HG02885 (cell line): Measurements from ENCODE around the gene RAD51B.

Experiments
- ATAC-seq: cut with Tn5 transposase; IDR thresholded peaks from one replicate; pipeline ENCODE4 v1.9.1; 2021; ENCODE audit warnings: mild to moderate bottlenecking; ENCODE audit not compliant: unreplicated experiment, poor library complexity

Gene RAD51B

DNA sequence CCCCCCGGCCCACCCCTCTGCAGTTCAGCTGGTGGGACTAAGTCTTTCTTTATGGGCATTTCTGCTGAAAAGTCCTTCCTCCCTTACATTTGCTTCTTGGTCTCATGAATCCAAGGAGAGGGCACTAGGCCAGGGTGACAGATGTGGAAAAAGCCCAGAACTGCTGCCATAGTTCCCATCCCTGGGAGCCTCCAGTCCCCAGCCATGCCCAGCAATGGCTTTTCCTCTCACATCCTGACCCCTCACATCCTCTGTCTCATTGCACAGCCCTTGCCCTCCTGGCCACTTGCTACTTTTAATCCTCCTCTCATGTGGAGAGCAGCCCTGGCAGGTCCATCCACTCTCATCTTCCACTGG, 850.8 kb downstream of the RAD51B start:
- no peak for ATAC-seq

GRCh38 chr14:68671909-68672308, 852.3 kb downstream of the RAD51B start:
- ATAC-seq = no peak

DNA sequence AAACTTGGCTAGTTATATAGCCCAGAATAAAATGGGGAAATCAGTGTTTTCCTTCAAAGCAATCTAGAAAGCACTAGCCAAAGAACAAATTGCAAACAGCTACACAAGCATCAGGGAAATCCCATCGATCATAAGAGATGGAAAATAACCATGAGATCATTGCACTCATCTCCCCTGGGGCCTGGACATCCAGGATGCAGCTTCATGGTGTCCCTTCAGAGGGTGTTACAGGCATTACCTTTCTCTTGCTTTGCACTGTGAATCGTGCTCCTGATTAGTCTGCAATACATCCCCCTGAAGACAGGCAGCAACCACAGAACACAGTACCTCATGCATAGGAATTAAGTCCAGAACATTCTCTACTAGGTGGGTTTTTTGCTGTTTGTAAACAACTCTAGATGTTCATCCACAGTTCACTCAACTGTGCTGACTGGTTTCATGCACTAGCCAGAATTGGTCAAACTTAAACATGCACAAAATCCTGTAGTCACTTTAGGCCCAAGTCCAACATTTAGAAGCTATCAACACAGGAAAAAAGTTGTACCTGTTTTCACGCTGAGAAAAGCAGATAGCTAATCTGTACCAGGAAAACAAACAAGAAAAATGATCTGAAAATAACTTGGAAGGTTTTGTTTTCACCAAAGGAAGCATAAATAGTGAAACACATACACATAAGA, 853.2 kb downstream of the RAD51B start:
- ATAC-seq = no peak

GRCh38 chr14:68673464-68673863, 853.9 kb downstream of the RAD51B start:
- ATAC-seq = no peak

DNA sequence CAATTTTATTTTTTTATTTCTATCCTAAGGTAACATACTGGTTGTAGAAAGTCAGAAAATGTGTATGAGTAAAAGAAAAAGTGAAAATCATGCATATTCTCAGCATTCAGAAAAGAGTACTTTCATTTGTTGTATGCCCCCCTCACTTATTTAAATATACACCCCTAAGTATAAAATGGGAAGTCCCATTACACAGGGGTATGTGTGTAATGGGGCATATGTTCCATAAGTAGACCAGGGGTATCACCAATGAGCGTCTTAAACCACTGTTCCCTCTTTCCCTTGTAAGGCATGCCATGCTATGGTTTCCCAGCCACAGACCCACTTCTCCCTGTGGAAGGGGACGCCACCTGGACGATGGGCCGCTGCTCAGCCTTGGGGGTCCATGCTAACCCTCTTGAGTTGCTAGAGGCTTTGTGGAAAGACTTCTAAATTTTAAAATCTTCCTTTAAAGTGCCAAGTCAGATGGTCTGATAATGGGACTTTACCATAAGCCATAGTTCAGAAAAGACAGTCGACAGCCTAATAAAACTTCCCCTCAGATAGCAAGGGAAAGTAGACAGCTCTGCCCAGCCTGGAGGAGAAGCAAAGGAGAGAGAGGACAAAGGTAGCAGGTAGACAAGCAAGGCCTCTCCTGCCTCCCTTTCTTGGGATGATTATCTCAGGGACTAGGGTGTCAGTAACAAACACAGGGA, 855.1 kb downstream of the RAD51B start:
- no peak for ATAC-seq

GRCh38 chr14:68675233-68675577, 855.6 kb downstream of the RAD51B start:
- no peak for ATAC-seq

DNA sequence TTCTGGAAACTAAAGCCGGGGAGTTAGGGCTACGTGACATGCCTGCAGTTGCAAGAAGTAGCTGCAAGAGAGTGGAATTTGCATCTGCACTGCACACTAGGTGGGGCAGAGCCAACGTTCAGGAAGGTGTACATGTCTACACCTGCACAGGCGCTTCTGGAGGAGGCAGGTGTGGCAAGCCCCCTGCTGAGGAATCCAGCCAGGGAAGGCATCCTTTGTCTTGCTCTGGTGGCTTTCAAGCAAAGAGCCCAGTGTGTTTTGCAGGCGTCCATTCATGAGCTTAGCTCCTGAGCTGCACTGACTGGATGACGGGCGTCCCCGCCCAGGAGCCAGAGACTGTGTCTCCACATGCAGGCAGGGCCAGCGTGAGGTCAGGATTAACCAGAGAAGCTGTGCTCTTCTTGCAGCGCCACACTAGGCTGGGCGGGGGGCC, 856.9 kb downstream of the RAD51B start:
- no peak for ATAC-seq

GRCh38 chr14:68677476-68677875, 857.9 kb downstream of the RAD51B start:
- ATAC-seq = no peak

GRCh38 chr14:68677901-68678300, 858.3 kb downstream of the RAD51B start:
- no peak for ATAC-seq

DNA sequence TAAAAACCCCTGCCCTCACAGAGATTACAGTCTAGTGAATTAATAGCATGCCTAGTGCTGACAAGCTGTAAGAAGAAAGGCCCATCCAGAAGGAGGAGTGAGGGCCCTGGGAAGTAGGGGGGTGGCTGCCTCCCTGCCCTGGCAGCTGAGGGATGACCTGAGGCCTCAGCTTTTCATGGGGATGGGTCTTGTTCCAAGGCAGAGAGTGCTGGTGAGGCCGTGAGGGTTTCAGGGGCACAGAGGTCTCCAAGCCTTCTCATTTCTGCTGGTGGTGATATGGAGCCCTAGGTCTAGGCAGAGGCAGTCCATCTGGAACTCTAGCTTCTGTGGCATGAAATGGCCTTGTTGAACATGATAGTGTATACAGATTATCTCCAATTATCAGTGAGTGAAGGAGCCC, 858.9 kb downstream of the RAD51B start:
- ATAC-seq = no peak

GRCh38 chr14:68679301-68679700, 859.7 kb downstream of the RAD51B start:
- no peak for ATAC-seq

GRCh38 chr14:68679746-68680467, 860.3 kb downstream of the RAD51B start:
- no peak for ATAC-seq

- ATAC-seq = no peak
Measured at GRCh38 chr14:68680541-68681051, 861.0 kb downstream of the RAD51B start.

DNA sequence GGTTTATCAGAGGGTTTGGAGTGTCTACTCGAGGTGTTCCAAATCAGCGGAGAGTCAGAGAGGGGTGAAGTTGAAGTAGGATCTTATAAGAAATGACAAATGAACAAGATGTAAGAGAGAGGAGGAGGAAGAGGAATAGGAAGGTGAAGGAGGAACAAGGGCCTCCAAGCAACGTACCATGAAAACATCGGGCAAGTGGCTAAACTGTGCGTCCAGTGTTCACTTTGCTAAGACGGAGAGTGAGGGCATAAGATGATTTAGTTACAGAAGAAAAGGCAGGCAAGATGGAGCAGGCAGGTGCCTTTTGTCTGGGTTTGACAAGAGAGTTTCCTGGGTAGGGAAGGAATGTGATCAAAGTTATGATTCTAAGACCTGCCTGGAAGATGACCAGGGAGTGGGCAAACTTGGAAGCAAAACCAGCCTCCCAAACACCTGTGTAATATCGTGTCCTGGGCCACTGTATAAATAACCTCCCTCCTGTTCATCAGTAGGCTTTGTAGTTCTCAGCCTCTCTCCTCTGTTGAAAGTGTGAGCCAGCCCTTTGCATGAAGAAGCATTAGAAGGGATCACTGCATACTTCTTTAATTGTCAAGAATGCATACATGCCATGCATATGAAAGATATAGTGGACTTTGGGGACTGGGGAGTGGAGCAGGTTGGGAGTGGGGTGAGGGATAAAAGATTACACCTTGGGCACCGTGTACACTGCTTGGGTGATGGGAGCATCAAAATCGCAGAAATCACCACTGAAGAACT, 861.9 kb downstream of the RAD51B start:
- no peak for ATAC-seq

- no peak for ATAC-seq
Measured at GRCh38 chr14:68682166-68683103, 862.9 kb downstream of the RAD51B start.

GRCh38 chr14:68683326-68683725, 863.7 kb downstream of the RAD51B start:
- no peak for ATAC-seq

GRCh38 chr14:68684466-68685418, 865.2 kb downstream of the RAD51B start:
- no peak for ATAC-seq

DNA sequence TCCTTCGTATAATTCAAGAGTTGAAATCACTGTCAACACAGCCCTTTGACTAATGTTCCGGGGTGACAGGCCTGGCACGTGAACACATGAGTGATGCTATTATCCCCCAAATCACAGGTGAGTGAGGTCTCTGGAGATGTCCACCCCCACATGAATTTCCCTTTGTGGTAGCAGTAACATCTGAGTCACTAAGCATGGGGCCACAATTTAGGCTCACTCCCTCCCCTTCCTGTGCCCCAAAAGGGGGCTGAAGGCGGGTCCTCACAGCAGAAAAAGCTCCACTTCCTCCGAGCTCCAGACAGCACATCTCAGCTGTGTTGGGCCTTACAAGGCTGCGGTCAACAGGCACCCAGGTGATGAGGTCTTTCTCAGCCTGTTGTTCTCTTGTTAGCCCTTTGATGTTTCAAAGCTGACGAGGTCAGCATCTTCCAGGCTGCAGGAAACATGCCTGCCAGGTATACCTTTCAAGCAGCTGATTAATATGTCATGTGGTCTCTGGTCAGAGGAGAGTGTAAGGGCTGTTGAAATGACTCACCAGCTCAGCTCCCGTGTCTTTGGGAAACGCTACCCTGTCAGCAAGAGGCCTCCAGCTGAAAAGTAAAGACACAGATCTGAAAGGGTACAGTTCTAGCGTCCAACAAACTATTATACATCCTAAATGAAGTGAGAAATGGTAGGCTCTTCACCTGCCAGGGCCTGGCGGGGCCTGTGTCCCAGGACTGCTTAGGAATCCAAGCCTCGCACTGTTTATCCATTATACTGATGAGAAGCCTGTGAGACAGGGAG, 866.0 kb downstream of the RAD51B start:
- peak; percentile 85 for ATAC-seq
